ENCODE results near the gene SCFD2.

GRCh38 chr4:53059256-53059655 is 306.6 kb downstream of the SCFD2 start:
- TF ChIP-seq FOXM1 (IDR thresholded peaks at IDR 0.05; ENCODE audit: low read depth) (no peak), CTCF (IDR thresholded peaks at IDR 0.05) (no peak), EP300 (IDR thresholded peaks at IDR 0.05; ENCODE audit: borderline replicate concordance in 1 of 2, low read depth in 1 of 2, low read length in 1 of 2) (no peak), RFX5 (IDR thresholded peaks at IDR 0.05; ENCODE audit: low read length) (no peak), EZH2phosphoT487 (IDR thresholded peaks at IDR 0.05; ENCODE audit: borderline replicate concordance, low read depth) (no peak), USF1 (IDR thresholded peaks at IDR 0.05; ENCODE audit: borderline replicate concordance, low read depth) (no peak), YY1 (IDR thresholded peaks at IDR 0.05; ENCODE audit: low read depth) (no peak), POLR2AphosphoS5 (IDR thresholded peaks at IDR 0.05; ENCODE audit: low read depth, low read length) (no peak)
